K562 (cell line): Measurements from ENCODE around the gene MNDA. TPM values are rescaled to one million over a fixed set of nuclear protein-coding genes. Genes with fewer than 3 reads are reported as not detected.

ENCODE experiments used
- ATAC-seq: fragments of 200-7000 bp; cut with Tn5 transposase; 3 replicates; pipeline ENCODE4 v1.9.1; 2020; ENCODE audit warnings: moderate library complexity
- BruUV-seq: library from RNA; stranded (reverse); fragments of 400-500 nt; replicated peaks from 2 replicates; lab custom pipeline; 2021; lab: Mats Ljungman, UMichigan
- CTCF ChIA-PET: fragments of 300-600 bp; formaldehyde crosslinking; extraction: SDS; loops from one replicate; lab custom pipeline; 2021; ENCODE audit warnings: low intra/inter-chr PET ratio; lab: Yijun Ruan, JAX
- POLR2A ChIA-PET: fragments of 300-600, 350-650 bp; sonication (Branson Sonifier 250); formaldehyde crosslinking; extraction: SDS; loops from one replicate; lab custom pipeline; 2021; ENCODE audit warnings: antibody characterized with exemption, inconsistent platforms; lab: Yijun Ruan, JAX
- DNase-seq, 4 experiments: peaks; one replicate each; pipeline versions ENCODE4 v3.0.0 to v3.0.0-alpha.2; 2011 to 2018; ENCODE audit warnings: low spot score in 3 of 4, mixed read lengths in 3 of 4; ENCODE audit errors: extremely low read depth in 1 of 4
- FAIRE-seq: peaks from 2 replicates; lab custom pipeline; 2011; peaks lifted over from hg19 to GRCh38; lab: Jason Lieb, UNC
- H2AFZ ChIP-seq: 2 replicates; pipeline ENCODE4 v1.6.0; 2011; ENCODE audit warnings: low read depth, low read length, control low read depth, inconsistent platforms
- H3K27ac ChIP-seq: fragments of 200-600 bp; 3 replicates; pipeline ENCODE4 v1.8.0; 2011; ENCODE audit warnings: low read depth, mild to moderate bottlenecking, control low read depth, inconsistent platforms, low read length, moderate library complexity, mixed read lengths; ENCODE audit errors: extremely low read depth
- H3K27me3 ChIP-seq, 2 experiments: fragments of 300-600 bp in 1 of 2; 2 replicates in 1 of 2; 3 replicates in 1 of 2; pipeline versions ENCODE4 v1.6.0 to v1.8.0; 2011; ENCODE audit warnings: inconsistent platforms in 2 of 2, low read length in 2 of 2, mild to moderate bottlenecking in 1 of 2, mixed read lengths in 1 of 2, moderate library complexity in 1 of 2; ENCODE audit not compliant: control insufficient read depth in 2 of 2, insufficient read depth in 2 of 2
- H3K36me3 ChIP-seq: fragments of 300-600 bp; 3 replicates; pipeline ENCODE4 v1.8.0; 2011; ENCODE audit warnings: mild to moderate bottlenecking, low read length, inconsistent platforms; ENCODE audit not compliant: control insufficient read depth, insufficient read depth
- H3K4me1 ChIP-seq, 2 experiments: fragments of 200-600 bp in 1 of 2; replicated peaks in 1 of 2; 2 replicates in 1 of 2; 3 replicates in 1 of 2; pipeline versions ENCODE4 v1.5.1 to v1.8.0; 2011; ENCODE audit warnings: inconsistent platforms in 2 of 2, low read length in 2 of 2, mild to moderate bottlenecking in 1 of 2, mixed read lengths in 1 of 2, moderate library complexity in 1 of 2; ENCODE audit not compliant: control insufficient read depth in 2 of 2, insufficient read depth in 2 of 2
- H3K4me2 ChIP-seq: 2 replicates; pipeline ENCODE4 v1.6.1; 2011; ENCODE audit warnings: low read length, control low read depth, inconsistent platforms, mixed read lengths; ENCODE audit not compliant: insufficient read depth
- H3K4me3 ChIP-seq: fragments of 200-600 bp; sonication (generic), shearing (Covaris generic); 2 replicates; pipeline ENCODE4 v1.5.1; 2016; ENCODE audit warnings: control low read depth, inconsistent platforms
- H3K79me2 ChIP-seq: fragments of 200-600 bp; 3 replicates; pipeline ENCODE4 v1.8.0; 2011; ENCODE audit warnings: low read length, inconsistent platforms; ENCODE audit not compliant: control insufficient read depth, insufficient read depth
- H3K9ac ChIP-seq, 2 experiments: 2 replicates each; pipeline versions ENCODE4 v1.6.0 to v1.6.1; 2011; ENCODE audit warnings: low read depth in 2 of 2, low read length in 2 of 2, control low read depth in 1 of 2, inconsistent platforms in 1 of 2, mild to moderate bottlenecking in 1 of 2, mixed read lengths in 1 of 2; ENCODE audit not compliant: insufficient read depth in 1 of 2
- H3K9me1 ChIP-seq: one replicate; pipeline ENCODE4 v1.6.0; 2011; ENCODE audit warnings: inconsistent platforms, mild to moderate bottlenecking, low read length, moderate library complexity; ENCODE audit not compliant: control insufficient read depth, insufficient read depth
- H3K9me3 ChIP-seq: replicated peaks from 2 replicates; pipeline ENCODE4 v1.5.1; 2011; ENCODE audit warnings: low read depth, low read length, inconsistent platforms; ENCODE audit not compliant: control insufficient read depth, insufficient read depth
- H4K20me1 ChIP-seq: replicated peaks from 2 replicates; pipeline ENCODE4 v1.6.1; 2011; ENCODE audit warnings: low read length, inconsistent platforms, mixed read lengths; ENCODE audit not compliant: control insufficient read depth, insufficient read depth
- ASH1L ChIP-seq: fragments of 450-650 bp; IDR thresholded peaks from 2 replicates; pipeline ENCODE4 v1.6.1; 2018; ENCODE audit warnings: borderline replicate concordance, mild to moderate bottlenecking, low read depth; ENCODE audit not compliant: partially characterized antibody
- CBX3 ChIP-seq, 2 experiments: IDR thresholded peaks; 1 replicate in 1 of 2; 2 replicates in 1 of 2; pipeline ENCODE4 v1.6.1; 2012; ENCODE audit warnings: inconsistent platforms in 2 of 2, low read length in 2 of 2, borderline replicate concordance in 1 of 2, control low read depth in 1 of 2
- CGGBP1 ChIP-seq: fragments of 250-450 bp; sonication (Bioruptor Pico); IDR thresholded peaks from 2 replicates; pipeline ENCODE4 v1.9.0; 2021; ENCODE audit warnings: mild to moderate bottlenecking
- CXXC5 ChIP-seq: fragments of 250-450 bp; sonication (Bioruptor Pico); IDR thresholded peaks from 2 replicates; pipeline ENCODE4 v1.8.0; 2022; ENCODE audit warnings: inconsistent platforms, mild to moderate bottlenecking, moderate library complexity
- ELF1 ChIP-seq: fragments of 200-800 bp; sonication (Bioruptor generic); IDR thresholded peaks from 2 replicates; pipeline ENCODE4 v1.6.1; 2016; ENCODE audit warnings: missing genetic modification characterization, missing compliant biosample characterization
- GABPA ChIP-seq: fragments of 200-800 bp; sonication (Bioruptor generic); conservative IDR thresholded peaks from 2 replicates; pipeline ENCODE4 v1.6.1; 2016; ENCODE audit warnings: low read depth, missing genetic modification characterization, missing compliant biosample characterization
- MAFF ChIP-seq: IDR thresholded peaks from 2 replicates; pipeline ENCODE4 v1.6.1; 2012; ENCODE audit warnings: low read length, improper control_type of control experiment
- MAFG ChIP-seq: fragments of 450-650 bp; conservative IDR thresholded peaks from 2 replicates; pipeline ENCODE4 v1.6.1; 2016; ENCODE audit warnings: missing genetic modification characterization, missing compliant biosample characterization
- MECOM ChIP-seq: fragments of 250-450 bp; sonication (Bioruptor Pico); IDR thresholded peaks from 2 replicates; pipeline ENCODE4 v1.8.0; 2022; ENCODE audit warnings: inconsistent platforms
- NFATC3 ChIP-seq: fragments of 450-650 bp; IDR thresholded peaks from 2 replicates; pipeline ENCODE4 v1.6.1; 2017; ENCODE audit warnings: mild to moderate bottlenecking
- NONO ChIP-seq, 2 experiments: fragments of 200-400 bp in 1 of 2; fragments of 450-650 bp in 1 of 2; formaldehyde crosslinking in 1 of 2; IDR thresholded peaks; 2 replicates each; pipeline ENCODE4 v1.6.1; 2017; ENCODE audit warnings: low read depth in 2 of 2, mild to moderate bottlenecking in 2 of 2, moderate library complexity in 2 of 2, low read length in 1 of 2
- PCBP1 ChIP-seq: fragments of 200-400 bp; formaldehyde crosslinking; IDR thresholded peaks from 2 replicates; pipeline ENCODE4 v1.6.1; 2018; ENCODE audit warnings: mild to moderate bottlenecking, low read depth, low read length; ENCODE audit not compliant: poor library complexity, severe bottlenecking
- PHB ChIP-seq: fragments of 250-450 bp; sonication (Bioruptor Pico); IDR thresholded peaks from 2 replicates; pipeline ENCODE4 v1.5.0; 2021
- POLR3G ChIP-seq: IDR thresholded peaks from 2 replicates; pipeline ENCODE4 v1.6.1; 2011; ENCODE audit not compliant: insufficient read length, insufficient replicate concordance; ENCODE audit errors: extremely low read depth
- RBM14 ChIP-seq: fragments of 200-400 bp; formaldehyde crosslinking; IDR thresholded peaks from 2 replicates; pipeline ENCODE4 v1.6.1; 2018; ENCODE audit warnings: low read depth, mild to moderate bottlenecking, low read length, moderate library complexity, borderline replicate concordance; ENCODE audit not compliant: insufficient read depth
- RFX5 ChIP-seq: IDR thresholded peaks from 2 replicates; pipeline ENCODE4 v1.6.1; 2011; ENCODE audit warnings: low read depth, mild to moderate bottlenecking, improper control_type of control experiment, low read length
- RFX7 ChIP-seq: fragments of 250-450 bp; sonication (Bioruptor Pico); IDR thresholded peaks from 2 replicates; pipeline ENCODE4 v1.5.1; 2021; ENCODE audit warnings: mild to moderate bottlenecking
- SIRT6 ChIP-seq: IDR thresholded peaks from one replicate; pipeline ENCODE4 v1.6.1; 2012; ENCODE audit warnings: low read depth, mild to moderate bottlenecking, control low read depth, inconsistent platforms, low read length, moderate library complexity
- SRSF7 ChIP-seq: fragments of 200-400 bp; formaldehyde crosslinking; optimal IDR thresholded peaks from 2 replicates; pipeline ENCODE3; 2017; ENCODE audit warnings: mild to moderate bottlenecking, low read depth, low read length
- ZNF316 ChIP-seq: fragments of 450-650 bp; IDR thresholded peaks from 2 replicates; pipeline ENCODE4 v1.6.1; 2016
- ZNF384 ChIP-seq: IDR thresholded peaks from 2 replicates; pipeline ENCODE4 v1.6.1; 2012; ENCODE audit warnings: low read depth, low read length, improper control_type of control experiment
- WGBS: fragments of 100-300 bp; shearing (Covaris generic); methylation state at CpG from one replicate; pipeline ENCODE4 v1.1.6; 2016; ENCODE audit warnings: low coverage, mixed read lengths; ENCODE audit not compliant: insufficient coverage; ENCODE audit errors: missing lambda C conversion rate; 5-methylcytosine and 5-hydroxymethylcytosine counted together
- in situ Hi-C: fragments of 300-500 bp; cut with MboI; formaldehyde crosslinking; loops from 4 replicates; pipeline ENCODE4 v1.15.0; 2018; ENCODE audit warnings: inconsistent platforms, mixed read lengths
- intact Hi-C: fragments of 100-400 bp; cut with micrococcal nuclease; formaldehyde crosslinking; loops from 2 replicates; pipeline ENCODE4 v1.14.2; 2022
- polyA plus RNA-seq, 8 experiments: library from polyadenylated mRNA; depleted of rRNA in 4 of 8; stranded (reverse) in 5 of 8; unstranded in 3 of 8; fragments of >200 nt; fragmentation: Nextera tagmentation in 2 of 8; fragmentation: Illumina TruSeq in 1 of 8; extraction: Ambion mirVana in 2 of 8; extraction: Trizol in 1 of 8; gene quantifications; 2 replicates each; pipeline versions ENCODE4 v1.2.1 to v1.2.3, GENCODE V29; 2011 to 2014; ENCODE audit warnings: inconsistent platforms in 1 of 8, missing spikeins in 1 of 8
- total RNA-seq, 7 experiments: library from RNA; depleted of rRNA in 6 of 7; stranded (reverse); fragments of >200 nt in 6 of 7; fragmentation: Illumina TruSeq in 2 of 7; extraction: Trizol in 2 of 7; gene quantifications; 2 replicates each; pipeline versions ENCODE4 v1.2.1 to v1.2.3, GENCODE V29; 2011 to 2021; ENCODE audit warnings: low replicate concordance in 1 of 7
- TF ChIP-seq, protein P1 (sequence below), 2 experiments: fragments of 450-650 bp; IDR thresholded peaks; 2 replicates each; pipeline ENCODE4 v1.6.1; 2018; ENCODE audit warnings: mild to moderate bottlenecking in 2 of 2, low read depth in 1 of 2; ENCODE audit not compliant: partially characterized antibody in 2 of 2

MNDA gene
- total and polyA plus RNA-seq, 9 of the 15 experiments (the other 6 are each of a cell fraction or from before 2014, with no cell fraction given), result 0.08 to 0.14 (median 0.09) TPM; not detected in 6

DNA sequence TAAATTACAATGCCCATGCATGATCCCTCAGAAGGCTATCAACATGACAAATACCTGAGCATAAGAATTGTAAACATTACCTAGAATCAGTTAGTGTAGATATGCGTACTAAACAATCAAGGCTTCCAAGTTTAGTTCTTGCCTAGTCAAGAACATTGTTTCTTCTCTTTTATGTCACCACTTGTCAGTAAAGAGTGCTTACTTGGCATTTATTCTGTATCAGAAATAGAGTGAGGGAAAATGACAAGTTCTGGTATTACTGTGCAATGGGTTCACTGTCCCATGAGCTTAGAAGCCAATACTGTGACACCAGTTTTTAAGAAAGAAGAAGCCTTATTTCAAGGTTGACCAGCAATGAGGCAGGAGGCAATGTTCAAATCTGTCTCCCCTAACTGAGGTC lies 27.5 kb upstream of the MNDA start:
- BruUV-seq, result no TSS peak
- H2AFZ ChIP-seq, result no peak overlapping the region
- H3K9me3 ChIP-seq, result peaks cover 2% of the 10 kb centered on the region; the same call in 1 of the 2 replicates
- ATAC-seq (no peak), DNase-seq (no peak), FAIRE-seq (no peak)
- no peak overlapping the region for H3K27ac ChIP-seq
- no peaks in the 10 kb centered on the region for H4K20me1 ChIP-seq
- H3K36me3 ChIP-seq, result no peaks in the 10 kb centered on the region
- no peaks in the 10 kb centered on the region for H3K9me1 ChIP-seq
- H3K4me2 ChIP-seq, result no peak overlapping the region
- H3K4me3 ChIP-seq, result no peak overlapping the region
- intact Hi-C loops, result loop anchor here (5.0 kb wide), 1 partner anchor 116 kb away; the partner anchor contains the start of gene SPTA1
- CTCF ChIA-PET, result no interaction called here
- H3K4me1 ChIP-seq, result peaks cover 0 to 15% of the 10 kb centered on the region in 2 experiments; a peak in 2 of 5 replicates
- no peaks in the 10 kb centered on the region for H3K79me2 ChIP-seq
- WGBS, result 0% methylated on average over 1 of the region's 1 CpG
- no peaks in the 10 kb centered on the region for H3K27me3 ChIP-seq
- POLR2A ChIA-PET, result no interaction called here
- no peak overlapping the region for H3K9ac ChIP-seq
- in situ Hi-C loops, result no loop called here
- TF ChIP-seq PHB (CRISPR knock-in tag) (no peak), GABPA (tag) (no peak), ZNF384 (no peak), NFATC3 (no peak), RBM14 (no peak), CXXC5 (CRISPR knock-in tag) (no peak), ASH1L (no peak), ELF1 (tag) (no peak), NONO (IDR thresholded peaks at IDR 0.05; ENCODE audit: low read depth in 2 of 2, low read length in 1 of 2) (no peak), SRSF7 (no peak), MAFF (peak; percentile 50), ZNF316 (peak; percentile 82), RFX5 (no peak), CGGBP1 (no peak), POLR3G (no peak), MAFG (tag) (peak; percentile 50; the same call in 1 of the 2 replicates), CBX3 (IDR thresholded peaks at IDR 0.05; ENCODE audit: borderline replicate concordance in 1 of 2, low read length in 2 of 2) (no peak), PCBP1 (no peak), SIRT6 (no peak), MECOM (no peak), RFX7 (CRISPR knock-in tag) (no peak)
- TF ChIP-seq, protein P1, sequence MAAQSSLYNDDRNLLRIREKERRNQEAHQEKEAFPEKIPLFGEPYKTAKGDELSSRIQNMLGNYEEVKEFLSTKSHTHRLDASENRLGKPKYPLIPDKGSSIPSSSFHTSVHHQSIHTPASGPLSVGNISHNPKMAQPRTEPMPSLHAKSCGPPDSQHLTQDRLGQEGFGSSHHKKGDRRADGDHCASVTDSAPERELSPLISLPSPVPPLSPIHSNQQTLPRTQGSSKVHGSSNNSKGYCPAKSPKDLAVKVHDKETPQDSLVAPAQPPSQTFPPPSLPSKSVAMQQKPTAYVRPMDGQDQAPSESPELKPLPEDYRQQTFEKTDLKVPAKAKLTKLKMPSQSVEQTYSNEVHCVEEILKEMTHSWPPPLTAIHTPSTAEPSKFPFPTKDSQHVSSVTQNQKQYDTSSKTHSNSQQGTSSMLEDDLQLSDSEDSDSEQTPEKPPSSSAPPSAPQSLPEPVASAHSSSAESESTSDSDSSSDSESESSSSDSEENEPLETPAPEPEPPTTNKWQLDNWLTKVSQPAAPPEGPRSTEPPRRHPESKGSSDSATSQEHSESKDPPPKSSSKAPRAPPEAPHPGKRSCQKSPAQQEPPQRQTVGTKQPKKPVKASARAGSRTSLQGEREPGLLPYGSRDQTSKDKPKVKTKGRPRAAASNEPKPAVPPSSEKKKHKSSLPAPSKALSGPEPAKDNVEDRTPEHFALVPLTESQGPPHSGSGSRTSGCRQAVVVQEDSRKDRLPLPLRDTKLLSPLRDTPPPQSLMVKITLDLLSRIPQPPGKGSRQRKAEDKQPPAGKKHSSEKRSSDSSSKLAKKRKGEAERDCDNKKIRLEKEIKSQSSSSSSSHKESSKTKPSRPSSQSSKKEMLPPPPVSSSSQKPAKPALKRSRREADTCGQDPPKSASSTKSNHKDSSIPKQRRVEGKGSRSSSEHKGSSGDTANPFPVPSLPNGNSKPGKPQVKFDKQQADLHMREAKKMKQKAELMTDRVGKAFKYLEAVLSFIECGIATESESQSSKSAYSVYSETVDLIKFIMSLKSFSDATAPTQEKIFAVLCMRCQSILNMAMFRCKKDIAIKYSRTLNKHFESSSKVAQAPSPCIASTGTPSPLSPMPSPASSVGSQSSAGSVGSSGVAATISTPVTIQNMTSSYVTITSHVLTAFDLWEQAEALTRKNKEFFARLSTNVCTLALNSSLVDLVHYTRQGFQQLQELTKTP (IDR thresholded peaks at IDR 0.05; ENCODE audit: low read depth in 1 of 2, partially characterized antibody in 2 of 2), result no peak
